ENCODE results near the gene SIPA1L2. TPM values are rescaled to one million over a fixed set of nuclear protein-coding genes. Genes with fewer than 3 reads are reported as not detected.

The SIPA1L2 gene
- total RNA-seq, 4 donors from 2014 or later = 20.5 to 111 (median 39.8) TPM

DNA sequence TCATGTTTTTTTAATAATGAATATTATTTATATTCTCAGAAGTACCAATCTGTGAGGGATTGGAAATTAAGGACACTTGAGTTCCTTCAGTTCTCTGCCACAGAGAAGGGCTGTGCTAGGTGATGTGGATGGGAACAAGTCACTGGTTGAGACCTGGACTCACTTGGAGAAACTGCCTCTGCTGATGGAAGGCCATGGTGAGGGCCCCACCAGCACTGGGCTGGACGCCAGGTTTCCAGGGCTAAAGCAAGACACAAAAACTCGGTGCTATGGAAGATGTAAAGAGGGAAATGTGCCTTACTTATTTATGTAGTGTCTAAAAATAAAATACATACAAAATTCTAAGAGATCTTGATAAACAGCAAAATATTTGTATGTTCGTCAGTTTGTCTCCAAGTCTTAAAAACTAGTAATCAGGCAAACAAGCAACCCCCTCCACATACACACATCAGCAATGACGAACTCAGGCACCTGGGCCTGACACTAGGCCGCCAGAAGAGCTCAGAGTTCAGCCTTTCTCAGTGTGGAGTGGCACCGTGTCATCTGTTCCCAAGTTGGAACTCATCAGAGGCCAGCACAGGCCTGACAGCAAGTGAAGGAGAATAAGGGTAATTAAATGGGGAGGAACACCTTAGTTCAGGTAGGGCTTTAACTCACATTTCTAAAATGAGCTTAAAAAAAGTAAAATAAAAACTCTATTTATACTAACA, 19.6 kb downstream of the SIPA1L2 start:
- TF ChIP-seq, protein P1, sequence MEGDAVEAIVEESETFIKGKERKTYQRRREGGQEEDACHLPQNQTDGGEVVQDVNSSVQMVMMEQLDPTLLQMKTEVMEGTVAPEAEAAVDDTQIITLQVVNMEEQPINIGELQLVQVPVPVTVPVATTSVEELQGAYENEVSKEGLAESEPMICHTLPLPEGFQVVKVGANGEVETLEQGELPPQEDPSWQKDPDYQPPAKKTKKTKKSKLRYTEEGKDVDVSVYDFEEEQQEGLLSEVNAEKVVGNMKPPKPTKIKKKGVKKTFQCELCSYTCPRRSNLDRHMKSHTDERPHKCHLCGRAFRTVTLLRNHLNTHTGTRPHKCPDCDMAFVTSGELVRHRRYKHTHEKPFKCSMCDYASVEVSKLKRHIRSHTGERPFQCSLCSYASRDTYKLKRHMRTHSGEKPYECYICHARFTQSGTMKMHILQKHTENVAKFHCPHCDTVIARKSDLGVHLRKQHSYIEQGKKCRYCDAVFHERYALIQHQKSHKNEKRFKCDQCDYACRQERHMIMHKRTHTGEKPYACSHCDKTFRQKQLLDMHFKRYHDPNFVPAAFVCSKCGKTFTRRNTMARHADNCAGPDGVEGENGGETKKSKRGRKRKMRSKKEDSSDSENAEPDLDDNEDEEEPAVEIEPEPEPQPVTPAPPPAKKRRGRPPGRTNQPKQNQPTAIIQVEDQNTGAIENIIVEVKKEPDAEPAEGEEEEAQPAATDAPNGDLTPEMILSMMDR (IDR thresholded peaks at IDR 0.05) = no peak
- DNase-seq (ENCODE audit: low spot score) (no peak), ATAC-seq (ENCODE audit: low FRiP score) (no peak)

DNA sequence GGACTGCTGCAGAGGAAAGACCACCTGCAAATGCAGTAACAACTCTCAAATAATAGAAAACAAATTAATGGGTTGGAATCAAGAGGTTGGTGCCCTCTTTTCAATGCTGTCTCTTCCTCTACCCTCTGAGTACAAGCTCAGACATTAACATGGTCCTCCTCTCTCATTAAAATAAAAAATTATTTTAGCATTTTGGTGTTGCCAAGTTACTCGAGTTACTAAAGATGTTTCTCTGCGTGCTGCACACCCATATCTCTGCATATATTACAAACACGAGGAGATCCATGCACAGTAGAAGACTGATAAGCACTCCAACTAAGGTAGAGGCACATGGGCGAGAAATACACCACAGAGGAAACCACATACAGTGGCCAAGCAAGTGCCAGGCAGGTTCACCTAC, 21.5 kb downstream of the SIPA1L2 start:
- ATAC-seq (ENCODE audit: low FRiP score) = no peak
- no peak for DNase-seq (ENCODE audit: low spot score)
- TF ChIP-seq, protein P1 (IDR thresholded peaks at IDR 0.05) = no peak

DNA sequence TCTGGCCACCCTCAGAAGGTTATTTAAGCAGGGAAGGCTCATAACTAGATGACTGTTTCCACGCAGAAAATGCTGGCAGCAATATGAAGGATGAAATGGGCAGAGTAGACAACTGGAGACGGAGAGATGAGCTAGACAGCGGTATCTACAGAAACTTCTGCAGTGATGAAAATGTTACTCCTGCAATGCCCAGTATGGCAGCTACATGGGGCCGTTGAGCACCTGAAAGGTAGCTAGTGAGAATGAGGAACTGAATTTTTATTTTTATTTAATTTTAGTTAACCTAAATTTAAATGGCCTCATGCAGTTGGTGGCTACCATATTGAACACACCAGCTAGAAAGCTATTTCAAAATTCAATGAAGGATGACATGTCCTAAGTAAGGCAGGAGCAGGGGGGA, 27.3 kb downstream of the SIPA1L2 start:
- TF ChIP-seq, protein P1 (IDR thresholded peaks at IDR 0.05) = no peak
- ATAC-seq (ENCODE audit: low FRiP score) (no peak), DNase-seq (ENCODE audit: low spot score) (no peak)

DNA sequence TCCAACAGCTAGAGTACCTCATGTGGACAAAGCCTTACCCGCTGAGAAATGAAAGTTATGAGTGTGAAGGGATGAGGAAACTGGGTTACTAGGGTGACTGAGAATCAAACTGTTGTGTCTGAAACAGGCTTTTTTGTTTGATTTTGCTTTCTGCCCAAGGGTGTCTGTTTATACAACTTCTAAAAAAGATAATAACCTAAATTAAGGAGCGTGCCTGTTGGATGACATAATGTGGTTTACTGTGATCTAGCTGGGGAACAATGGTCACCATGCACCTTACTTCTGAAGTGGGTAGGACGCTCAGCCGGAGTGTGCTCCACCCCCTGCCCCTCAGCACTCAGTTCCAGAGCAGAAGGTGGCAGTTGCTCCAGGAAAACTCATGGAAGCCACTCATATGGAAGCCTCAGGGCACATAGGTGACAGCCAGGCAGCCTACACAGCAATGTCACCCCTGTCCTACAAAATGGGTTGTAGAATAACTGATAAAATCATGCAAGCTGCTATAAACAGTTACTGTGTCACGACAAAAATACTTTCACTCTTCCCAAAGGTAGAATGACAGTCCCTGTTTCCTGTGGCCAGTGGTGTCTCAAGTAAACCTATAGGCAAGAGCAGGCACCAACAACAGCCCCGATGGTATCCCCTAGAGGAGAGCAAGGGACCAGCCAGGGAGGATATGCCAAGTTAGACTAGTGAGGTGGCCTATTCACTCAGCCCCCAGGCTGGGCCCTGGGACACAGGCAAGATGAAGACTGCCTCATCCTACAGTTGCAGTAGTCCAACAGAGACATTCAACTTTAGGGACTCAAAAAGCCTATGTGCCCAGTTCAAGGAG, 29.3 kb downstream of the SIPA1L2 start:
- no peak for ATAC-seq (ENCODE audit: low FRiP score)
- TF ChIP-seq, protein P1 (IDR thresholded peaks at IDR 0.05) = no peak

DNA sequence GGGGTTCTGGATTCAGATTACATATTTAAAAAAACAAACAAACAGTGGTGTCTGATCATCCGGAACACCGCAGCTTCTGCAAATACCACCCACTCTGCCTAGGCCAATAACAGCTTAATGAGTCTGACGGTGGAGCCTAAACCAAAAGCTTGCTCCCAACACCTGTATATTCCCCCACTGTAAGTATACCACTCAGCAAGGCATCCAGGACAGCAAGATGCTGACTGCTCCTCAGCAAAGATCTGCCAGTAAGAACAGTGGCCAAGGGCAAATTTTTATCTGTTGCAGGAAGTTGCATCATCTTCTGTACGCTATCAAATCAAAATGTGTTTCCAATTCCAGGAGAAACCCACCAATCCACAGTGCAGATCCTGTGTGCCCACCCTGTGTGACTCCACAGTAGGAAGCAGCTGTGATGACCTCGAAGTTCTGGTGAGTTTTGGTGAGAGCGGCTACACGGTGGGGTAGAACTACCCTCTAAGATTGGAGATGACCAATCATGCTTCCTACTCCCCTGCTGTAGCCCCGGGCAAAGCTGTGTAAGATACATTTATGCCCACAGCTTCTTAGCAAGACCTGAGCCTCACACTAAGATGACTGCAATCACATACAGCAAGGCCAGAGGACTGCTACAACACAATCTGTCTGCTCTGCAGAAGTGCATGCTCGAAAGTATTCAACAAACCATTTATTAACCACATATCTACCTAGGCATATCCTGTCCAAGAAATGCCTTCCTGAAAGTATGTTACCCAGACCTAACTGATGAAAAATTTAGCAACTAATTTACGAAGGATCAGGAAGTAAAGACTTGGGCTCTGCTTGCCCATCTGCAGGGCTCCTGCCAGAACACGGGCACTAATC, 30.5 kb downstream of the SIPA1L2 start:
- no peak for ATAC-seq (ENCODE audit: low FRiP score)
- TF ChIP-seq, protein P1 (IDR thresholded peaks at IDR 0.05) = no peak

More for the DNA sequence above, 29.3 kb downstream of the SIPA1L2 start:
- no peak for DNase-seq (ENCODE audit: low spot score)

GRCh38 chr1:232598837-232599177, 31.1 kb downstream of the SIPA1L2 start:
- ATAC-seq (ENCODE audit: low FRiP score) = no peak
- TF ChIP-seq, protein P1 (IDR thresholded peaks at IDR 0.05) = no peak
- no peak for DNase-seq (ENCODE audit: low spot score)

More for the DNA sequence above, 30.5 kb downstream of the SIPA1L2 start:
- DNase-seq (ENCODE audit: low spot score) = no peak
